ENCODE data around the gene AGER.

The AGER gene

DNA sequence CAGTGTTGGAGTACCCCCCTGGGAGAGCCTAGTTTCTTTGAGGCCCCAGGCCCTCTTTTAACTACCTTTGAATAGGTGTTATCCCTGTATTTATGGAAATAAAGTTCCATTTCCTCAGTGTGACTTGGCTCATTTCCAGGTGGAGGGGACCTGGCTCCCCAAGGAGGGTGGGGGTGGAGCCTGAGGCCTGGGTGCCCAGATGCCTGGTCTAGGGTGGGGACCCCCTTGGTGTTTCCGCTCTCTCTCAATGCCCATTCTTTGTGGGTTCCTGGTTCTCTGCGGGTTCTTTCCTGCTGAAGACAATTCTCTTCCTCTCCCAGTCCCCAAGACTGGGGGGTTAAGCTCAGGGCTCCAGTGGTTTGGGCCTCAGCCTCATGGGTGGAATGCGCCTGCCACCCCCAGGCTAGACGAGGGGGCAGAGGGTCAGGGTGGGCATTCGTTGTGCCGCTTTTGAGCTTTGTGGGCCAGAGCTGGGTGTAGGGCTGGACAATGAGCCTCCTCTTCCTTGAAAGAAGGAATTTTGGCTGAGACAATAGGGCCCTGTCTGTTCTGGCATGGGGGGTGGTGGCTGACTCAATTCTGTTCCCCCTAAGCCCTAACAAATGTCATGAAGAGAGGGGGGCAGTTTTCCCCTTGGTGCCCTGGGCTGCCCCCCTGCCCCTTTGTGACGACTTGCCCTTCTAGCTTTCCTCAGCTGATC lies 20.3 kb downstream of the AGER start:
- TF ChIP-seq, protein P1, sequence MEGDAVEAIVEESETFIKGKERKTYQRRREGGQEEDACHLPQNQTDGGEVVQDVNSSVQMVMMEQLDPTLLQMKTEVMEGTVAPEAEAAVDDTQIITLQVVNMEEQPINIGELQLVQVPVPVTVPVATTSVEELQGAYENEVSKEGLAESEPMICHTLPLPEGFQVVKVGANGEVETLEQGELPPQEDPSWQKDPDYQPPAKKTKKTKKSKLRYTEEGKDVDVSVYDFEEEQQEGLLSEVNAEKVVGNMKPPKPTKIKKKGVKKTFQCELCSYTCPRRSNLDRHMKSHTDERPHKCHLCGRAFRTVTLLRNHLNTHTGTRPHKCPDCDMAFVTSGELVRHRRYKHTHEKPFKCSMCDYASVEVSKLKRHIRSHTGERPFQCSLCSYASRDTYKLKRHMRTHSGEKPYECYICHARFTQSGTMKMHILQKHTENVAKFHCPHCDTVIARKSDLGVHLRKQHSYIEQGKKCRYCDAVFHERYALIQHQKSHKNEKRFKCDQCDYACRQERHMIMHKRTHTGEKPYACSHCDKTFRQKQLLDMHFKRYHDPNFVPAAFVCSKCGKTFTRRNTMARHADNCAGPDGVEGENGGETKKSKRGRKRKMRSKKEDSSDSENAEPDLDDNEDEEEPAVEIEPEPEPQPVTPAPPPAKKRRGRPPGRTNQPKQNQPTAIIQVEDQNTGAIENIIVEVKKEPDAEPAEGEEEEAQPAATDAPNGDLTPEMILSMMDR (IDR thresholded peaks at IDR 0.05; ENCODE audit: low read depth, low read length): no peak
- no peaks in the 10 kb centered on the region for H3K4me1 ChIP-seq
- no peaks in the 10 kb centered on the region for H3K27me3 ChIP-seq
- H3K9me3 ChIP-seq: no peaks in the 10 kb centered on the region
- H3K36me3 ChIP-seq: peaks cover 27% of the 10 kb centered on the region
- H3K4me3 ChIP-seq (ENCODE audit: low read depth, low read length): no peak overlapping the region
- DNase-seq: no peak

GRCh38 chr6:32158052-32158451 lies 26.0 kb downstream of the AGER start:
- TF ChIP-seq, protein P1 (IDR thresholded peaks at IDR 0.05; ENCODE audit: low read depth, low read length): no peak
- H3K4me3 ChIP-seq (ENCODE audit: low read depth, low read length): no peak overlapping the region
- H3K27me3 ChIP-seq: no peaks in the 10 kb centered on the region
- peaks cover 33% of the 10 kb centered on the region for H3K36me3 ChIP-seq
- no peak for DNase-seq
- 0 out of 2 replicates have a peak, but pooled peaks cover 3% of the 10 kb centered on the region for H3K4me1 ChIP-seq
- H3K9me3 ChIP-seq: no peaks in the 10 kb centered on the region

- TF ChIP-seq, protein P1 (IDR thresholded peaks at IDR 0.05; ENCODE audit: low read depth, low read length): no peak
- Histone ChIP-seq H3K4me3 (ENCODE audit: low read depth, low read length) (no peak overlapping the region), H3K9me3 (no peaks in the 10 kb centered on the region), H3K27me3 (no peaks in the 10 kb centered on the region), H3K36me3 (peaks cover 33% of the 10 kb centered on the region), H3K4me1 (peaks cover 7% of the 10 kb centered on the region)
- DNase-seq: no peak
Measured at GRCh38 chr6:32156891-32157290, 27.2 kb downstream of the AGER start.

- H3K36me3 ChIP-seq: peaks cover 33% of the 10 kb centered on the region
- peaks cover 7% of the 10 kb centered on the region for H3K4me1 ChIP-seq
- DNase-seq: peak; percentile 82
- H3K4me3 ChIP-seq (ENCODE audit: low read depth, low read length): peak overlapping the region; percentile 96
- TF ChIP-seq, protein P1 (IDR thresholded peaks at IDR 0.05; ENCODE audit: low read depth, low read length): peak; percentile 68
- H3K27me3 ChIP-seq: no peaks in the 10 kb centered on the region
- no peaks in the 10 kb centered on the region for H3K9me3 ChIP-seq
Measured at GRCh38 chr6:32154514-32155161, 29.4 kb downstream of the AGER start.

DNA sequence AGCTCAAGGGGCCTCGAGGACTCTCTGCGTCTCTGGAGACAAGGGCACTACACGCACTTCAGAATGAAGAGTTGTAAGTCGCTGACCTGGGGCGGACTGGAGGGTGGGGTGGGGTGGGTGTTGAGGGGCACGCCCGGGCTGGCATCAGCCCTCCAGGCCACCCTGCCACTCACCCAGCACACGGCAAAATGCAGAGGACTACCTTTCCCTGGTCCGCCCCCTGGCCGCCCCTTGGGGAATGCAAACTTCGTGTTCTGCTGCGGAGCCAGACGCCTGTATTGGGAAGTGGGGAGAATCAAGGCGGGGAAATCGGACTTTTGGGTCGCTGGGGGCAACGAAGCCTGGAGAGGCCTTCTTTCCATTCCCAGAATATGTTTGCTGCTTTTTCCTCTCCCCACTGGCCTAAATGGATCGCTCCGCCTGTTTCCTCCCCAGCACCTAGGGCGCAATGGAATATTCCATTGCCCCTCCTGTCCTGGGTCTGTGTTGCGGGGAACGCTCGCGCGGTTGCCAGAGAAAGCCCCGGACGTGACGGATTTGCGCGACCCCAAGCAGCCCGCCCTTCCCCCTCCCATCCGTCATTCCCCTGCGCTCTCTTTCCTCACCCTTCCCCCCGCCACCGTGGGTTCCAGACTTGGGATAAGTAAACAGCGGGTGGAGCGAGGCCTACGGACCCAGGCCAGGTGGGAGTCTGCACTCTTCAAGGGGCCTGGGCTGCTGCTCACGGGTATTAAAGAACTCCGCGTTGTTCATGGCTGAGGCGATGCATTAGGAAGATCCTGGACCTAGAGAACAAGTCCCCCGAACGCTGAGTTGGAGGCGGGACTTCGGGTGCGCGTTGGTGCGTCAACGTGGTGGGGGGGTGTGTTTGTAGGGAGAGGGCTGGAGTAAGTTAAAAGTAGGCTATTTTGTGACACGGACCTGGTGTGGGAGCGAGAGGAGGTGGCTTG lies 30.2 kb downstream of the AGER start, which contains the start of gene PPT2:
Gene PPT2, plus strand, starts transcription at position 578 of the 950 bp plus-strand sequence. CDS start 454 bp downstream, outside the sequence.
- Histone ChIP-seq H3K36me3 (peaks cover 31% of the 10 kb centered on the region), H3K9me3 (no peaks in the 10 kb centered on the region), H3K4me3 (ENCODE audit: low read depth, low read length) (peak within 1 kb of the TSS; percentile 96), H3K27me3 (no peaks in the 10 kb centered on the region), H3K4me1 (peaks cover 7% of the 10 kb centered on the region)
- TF ChIP-seq, protein P1 (IDR thresholded peaks at IDR 0.05; ENCODE audit: low read depth, low read length): peak; percentile 30; the same call in 1 of the 2 replicates
- DNase-seq: peak; percentile 95
